ENCODE measurements around the gene BOK. TPM values are rescaled to one million over a fixed set of nuclear protein-coding genes. Genes with fewer than 3 reads are reported as not detected.

The BOK gene
- total and polyA plus RNA-seq, 2 of the 13 experiments (the other 11 are each of a cell fraction or from before 2014, with no cell fraction given), result 35.5 to 39.2 TPM

DNA sequence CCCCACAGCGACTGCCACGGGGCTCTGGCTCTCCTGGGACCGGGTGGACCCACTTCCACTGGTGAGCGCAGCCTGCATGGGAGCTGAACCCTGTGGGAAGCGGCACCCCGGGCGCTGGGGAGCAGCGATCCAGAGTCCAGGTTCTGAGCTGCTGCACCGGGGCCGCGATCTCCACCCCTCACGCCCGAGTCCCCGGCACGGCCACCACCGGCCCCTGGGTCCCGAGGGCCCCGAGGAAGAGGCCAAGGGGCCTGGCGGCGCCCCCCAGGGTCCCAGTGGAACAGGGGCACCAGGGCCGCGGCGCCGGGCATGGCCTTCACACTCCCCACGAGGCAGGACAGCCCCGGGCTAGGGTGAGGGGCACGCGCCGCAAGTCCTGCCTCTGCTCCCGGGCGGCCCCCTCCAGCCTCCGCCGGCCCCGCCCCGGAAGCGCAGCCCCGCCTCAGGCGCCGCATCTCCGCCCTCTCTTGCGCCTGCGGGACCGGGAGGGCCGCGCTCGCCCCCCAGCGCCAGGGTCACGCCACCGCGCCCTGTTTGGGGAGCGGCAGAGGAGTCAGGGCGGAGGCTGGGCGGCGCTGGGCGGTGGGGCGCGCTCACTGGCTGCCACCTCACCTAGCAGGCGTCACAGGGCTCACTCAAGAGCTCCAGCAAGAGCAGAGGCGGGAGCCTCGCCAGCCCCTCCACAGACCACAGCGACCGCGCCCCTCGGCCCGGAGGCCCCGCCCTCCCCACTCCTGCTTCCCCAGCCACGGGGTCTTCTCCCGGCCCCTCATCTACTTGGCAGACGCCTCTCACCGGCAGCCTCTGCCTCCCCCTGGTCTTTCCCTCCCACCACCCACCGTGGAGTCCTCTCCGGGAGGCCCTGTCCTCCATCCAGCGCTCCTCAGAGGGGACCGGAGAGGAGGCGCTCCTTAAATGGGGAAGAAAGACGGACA lies 51.6 kb downstream of the BOK start (continued):
- TF ChIP-seq KIAA2018 (CRISPR knock-in tag; IDR thresholded peaks at IDR 0.05; ENCODE audit: borderline replicate concordance) (no peak), RFX5 (IDR thresholded peaks at IDR 0.05; ENCODE audit: low read depth, low read length) (no peak), ZFP82 (CRISPR knock-in tag; IDR thresholded peaks at IDR 0.05; ENCODE audit: borderline replicate concordance) (peak; percentile 87; the same call in 1 of the 2 replicates), CHD4 (IDR thresholded peaks at IDR 0.05; ENCODE audit: borderline replicate concordance, low read length) (no peak), SOX6 (IDR thresholded peaks at IDR 0.05) (no peak), SOX6 (CRISPR knock-in tag; IDR thresholded peaks at IDR 0.05) (no peak), TBX3 (IDR thresholded peaks at IDR 0.05; ENCODE audit: borderline replicate concordance) (no peak), ZNF143 (CRISPR knock-in tag; IDR thresholded peaks at IDR 0.05) (no peak; the same call in 1 of the 2 replicates), ZNF839 (CRISPR knock-in tag; IDR thresholded peaks at IDR 0.05; ENCODE audit: borderline replicate concordance) (no peak), ZNF24 (IDR thresholded peaks at IDR 0.05) (no peak)
- TF ChIP-seq, protein P1, sequence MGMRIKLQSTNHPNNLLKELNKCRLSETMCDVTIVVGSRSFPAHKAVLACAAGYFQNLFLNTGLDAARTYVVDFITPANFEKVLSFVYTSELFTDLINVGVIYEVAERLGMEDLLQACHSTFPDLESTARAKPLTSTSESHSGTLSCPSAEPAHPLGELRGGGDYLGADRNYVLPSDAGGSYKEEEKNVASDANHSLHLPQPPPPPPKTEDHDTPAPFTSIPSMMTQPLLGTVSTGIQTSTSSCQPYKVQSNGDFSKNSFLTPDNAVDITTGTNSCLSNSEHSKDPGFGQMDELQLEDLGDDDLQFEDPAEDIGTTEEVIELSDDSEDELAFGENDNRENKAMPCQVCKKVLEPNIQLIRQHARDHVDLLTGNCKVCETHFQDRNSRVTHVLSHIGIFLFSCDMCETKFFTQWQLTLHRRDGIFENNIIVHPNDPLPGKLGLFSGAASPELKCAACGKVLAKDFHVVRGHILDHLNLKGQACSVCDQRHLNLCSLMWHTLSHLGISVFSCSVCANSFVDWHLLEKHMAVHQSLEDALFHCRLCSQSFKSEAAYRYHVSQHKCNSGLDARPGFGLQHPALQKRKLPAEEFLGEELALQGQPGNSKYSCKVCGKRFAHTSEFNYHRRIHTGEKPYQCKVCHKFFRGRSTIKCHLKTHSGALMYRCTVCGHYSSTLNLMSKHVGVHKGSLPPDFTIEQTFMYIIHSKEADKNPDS (CRISPR knock-in tag; IDR thresholded peaks at IDR 0.05), result no peak
- TF ChIP-seq, protein P2, sequence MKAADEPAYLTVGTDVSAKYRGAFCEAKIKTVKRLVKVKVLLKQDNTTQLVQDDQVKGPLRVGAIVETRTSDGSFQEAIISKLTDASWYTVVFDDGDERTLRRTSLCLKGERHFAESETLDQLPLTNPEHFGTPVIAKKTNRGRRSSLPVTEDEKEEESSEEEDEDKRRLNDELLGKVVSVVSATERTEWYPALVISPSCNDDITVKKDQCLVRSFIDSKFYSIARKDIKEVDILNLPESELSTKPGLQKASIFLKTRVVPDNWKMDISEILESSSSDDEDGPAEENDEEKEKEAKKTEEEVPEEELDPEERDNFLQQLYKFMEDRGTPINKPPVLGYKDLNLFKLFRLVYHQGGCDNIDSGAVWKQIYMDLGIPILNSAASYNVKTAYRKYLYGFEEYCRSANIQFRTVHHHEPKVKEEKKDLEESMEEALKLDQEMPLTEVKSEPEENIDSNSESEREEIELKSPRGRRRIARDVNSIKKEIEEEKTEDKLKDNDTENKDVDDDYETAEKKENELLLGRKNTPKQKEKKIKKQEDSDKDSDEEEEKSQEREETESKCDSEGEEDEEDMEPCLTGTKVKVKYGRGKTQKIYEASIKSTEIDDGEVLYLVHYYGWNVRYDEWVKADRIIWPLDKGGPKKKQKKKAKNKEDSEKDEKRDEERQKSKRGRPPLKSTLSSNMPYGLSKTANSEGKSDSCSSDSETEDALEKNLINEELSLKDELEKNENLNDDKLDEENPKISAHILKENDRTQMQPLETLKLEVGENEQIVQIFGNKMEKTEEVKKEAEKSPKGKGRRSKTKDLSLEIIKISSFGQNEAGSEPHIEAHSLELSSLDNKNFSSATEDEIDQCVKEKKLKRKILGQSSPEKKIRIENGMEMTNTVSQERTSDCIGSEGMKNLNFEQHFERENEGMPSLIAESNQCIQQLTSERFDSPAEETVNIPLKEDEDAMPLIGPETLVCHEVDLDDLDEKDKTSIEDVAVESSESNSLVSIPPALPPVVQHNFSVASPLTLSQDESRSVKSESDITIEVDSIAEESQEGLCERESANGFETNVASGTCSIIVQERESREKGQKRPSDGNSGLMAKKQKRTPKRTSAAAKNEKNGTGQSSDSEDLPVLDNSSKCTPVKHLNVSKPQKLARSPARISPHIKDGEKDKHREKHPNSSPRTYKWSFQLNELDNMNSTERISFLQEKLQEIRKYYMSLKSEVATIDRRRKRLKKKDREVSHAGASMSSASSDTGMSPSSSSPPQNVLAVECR (CRISPR knock-in tag; IDR thresholded peaks at IDR 0.05; ENCODE audit: borderline replicate concordance), result peak; percentile 95
- TF ChIP-seq, protein P3, sequence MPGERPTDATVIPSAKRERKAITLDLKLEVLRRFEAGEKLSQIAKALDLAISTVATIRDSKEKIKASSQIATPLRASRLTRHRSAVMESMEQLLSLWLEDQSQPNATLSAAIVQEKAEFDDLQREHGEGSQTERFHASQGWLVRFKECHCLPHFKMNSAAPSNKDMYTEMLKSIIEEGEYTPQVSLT (CRISPR knock-in tag; IDR thresholded peaks at IDR 0.05; ENCODE audit: borderline replicate concordance, low read depth), result no peak
